Dendritic cell treated with granulocyte-macrophage colony-stimulating factor and Interleukin-4, amounts not matched to agents 40 ng/mL and 50 ng/mL, for 4 days (primary cell): ENCODE results near the gene FAM227B.
"Not testable (repeated sequence)": the region's sequence is repeated elsewhere in the genome, so short reads cannot be mapped to it uniquely, and the experiment has no call there.

Source experiments
- H3K27ac Mint-ChIP-seq: one replicate; pipeline ENCODE4 v1.8.0; 2022; ENCODE audit warnings: mild to moderate bottlenecking, mixed read lengths
- H3K27me3 Mint-ChIP-seq: one replicate; pipeline ENCODE4 v1.8.0; 2022; ENCODE audit warnings: mild to moderate bottlenecking, mixed read lengths
- H3K36me3 Mint-ChIP-seq: one replicate; pipeline ENCODE4 v1.8.0; 2022; ENCODE audit warnings: low read depth, mixed read lengths
- H3K4me1 Mint-ChIP-seq: one replicate; pipeline ENCODE4 v1.8.0; 2022; ENCODE audit warnings: low read depth, mixed read lengths
- H3K4me3 Mint-ChIP-seq: one replicate; pipeline ENCODE4 v1.8.0; 2022; ENCODE audit warnings: mild to moderate bottlenecking, moderate library complexity, mixed read lengths
- H3K9me3 Mint-ChIP-seq: one replicate; pipeline ENCODE4 v1.8.0; 2022; ENCODE audit warnings: mixed read lengths
- intact Hi-C: fragments of 100-400 bp; cut with micrococcal nuclease; formaldehyde crosslinking; loops from one replicate; pipeline ENCODE4 v1.15.0; 2022

The FAM227B gene

GRCh38 chr15:49402515-49403296, 217.9 kb downstream of the FAM227B start:
- H3K4me3 Mint-ChIP-seq, intact Hi-C loops, H3K9me3 Mint-ChIP-seq, H3K4me1 Mint-ChIP-seq, H3K27me3 Mint-ChIP-seq, H3K36me3 Mint-ChIP-seq, H3K27ac Mint-ChIP-seq: not testable (repeated sequence)

GRCh38 chr15:49387471-49387870, 233.1 kb downstream of the FAM227B start:
- Mint-ChIP-seq H3K4me1 (no peaks in the 10 kb centered on the region), H3K9me3 (no peaks in the 10 kb centered on the region), H3K27ac (no peak overlapping the region), H3K27me3 (no peaks in the 10 kb centered on the region), H3K36me3 (no peaks in the 10 kb centered on the region), H3K4me3 (no peak overlapping the region)
- intact Hi-C loops, result no loop called here

- no peaks in the 10 kb centered on the region for H3K9me3 Mint-ChIP-seq
- H3K4me1 Mint-ChIP-seq, result no peaks in the 10 kb centered on the region
- no peak overlapping the region for H3K27ac Mint-ChIP-seq
- H3K4me3 Mint-ChIP-seq, result no peak overlapping the region
- intact Hi-C loops, result no loop called here
- no peaks in the 10 kb centered on the region for H3K36me3 Mint-ChIP-seq
- H3K27me3 Mint-ChIP-seq, result no peaks in the 10 kb centered on the region
These were observed 237.4 kb downstream of the FAM227B start for GRCh38 chr15:49383266-49383665.

- intact Hi-C loops, result no loop called here
These were observed 238.2 kb downstream of the FAM227B start for GRCh38 chr15:49382394-49382793.

GRCh38 chr15:49380912-49381311, 239.7 kb downstream of the FAM227B start:
- intact Hi-C loops, result no loop called here
- H3K9me3 Mint-ChIP-seq, result no peaks in the 10 kb centered on the region
- H3K36me3 Mint-ChIP-seq, result no peaks in the 10 kb centered on the region
- H3K4me1 Mint-ChIP-seq, result no peaks in the 10 kb centered on the region
- no peak overlapping the region for H3K27ac Mint-ChIP-seq
- no peak overlapping the region for H3K4me3 Mint-ChIP-seq
- no peaks in the 10 kb centered on the region for H3K27me3 Mint-ChIP-seq

More at GRCh38 chr15:49382394-49382793, 238.2 kb downstream of the FAM227B start:
- Mint-ChIP-seq H3K4me3 (no peak overlapping the region), H3K4me1 (no peaks in the 10 kb centered on the region), H3K27me3 (no peaks in the 10 kb centered on the region), H3K27ac (no peak overlapping the region), H3K36me3 (no peaks in the 10 kb centered on the region), H3K9me3 (no peaks in the 10 kb centered on the region)

- Mint-ChIP-seq H3K27me3 (no peaks in the 10 kb centered on the region), H3K4me1 (no peaks in the 10 kb centered on the region)
These were observed 240.6 kb downstream of the FAM227B start for GRCh38 chr15:49379996-49380395.

GRCh38 chr15:49372366-49372765, 248.3 kb downstream of the FAM227B start:
- Mint-ChIP-seq H3K27ac (no peak overlapping the region), H3K4me1 (no peaks in the 10 kb centered on the region), H3K9me3 (no peaks in the 10 kb centered on the region), H3K27me3 (no peaks in the 10 kb centered on the region), H3K4me3 (no peak overlapping the region), H3K36me3 (no peaks in the 10 kb centered on the region)
- intact Hi-C loops, result no loop called here

More at GRCh38 chr15:49379996-49380395, 240.6 kb downstream of the FAM227B start:
- intact Hi-C loops, result no loop called here
- Mint-ChIP-seq H3K9me3 (no peaks in the 10 kb centered on the region), H3K4me3 (no peak overlapping the region), H3K27ac (no peak overlapping the region), H3K36me3 (no peaks in the 10 kb centered on the region)

- Mint-ChIP-seq H3K27me3 (no peaks in the 10 kb centered on the region), H3K36me3 (no peaks in the 10 kb centered on the region)
- intact Hi-C loops, result no loop called here
These were observed 249.8 kb downstream of the FAM227B start for GRCh38 chr15:49370782-49371181.

GRCh38 chr15:49366496-49366895, 254.1 kb downstream of the FAM227B start:
- H3K36me3 Mint-ChIP-seq, result no peaks in the 10 kb centered on the region
- peaks cover 6% of the 10 kb centered on the region for H3K4me1 Mint-ChIP-seq
- H3K9me3 Mint-ChIP-seq, result peaks cover 22% of the 10 kb centered on the region
- intact Hi-C loops, result no loop called here
- H3K27me3 Mint-ChIP-seq, result no peaks in the 10 kb centered on the region
- no peak overlapping the region for H3K27ac Mint-ChIP-seq
- H3K4me3 Mint-ChIP-seq, result no peak overlapping the region

More at GRCh38 chr15:49370782-49371181, 249.8 kb downstream of the FAM227B start:
- H3K27ac Mint-ChIP-seq, result no peak overlapping the region
- H3K9me3 Mint-ChIP-seq, result peaks cover 9% of the 10 kb centered on the region
- H3K4me3 Mint-ChIP-seq, result no peak overlapping the region
- H3K4me1 Mint-ChIP-seq, result no peaks in the 10 kb centered on the region

- Mint-ChIP-seq H3K4me3 (no peak overlapping the region), H3K4me1 (peaks cover 6% of the 10 kb centered on the region), H3K36me3 (no peaks in the 10 kb centered on the region), H3K27ac (no peak overlapping the region), H3K27me3 (no peaks in the 10 kb centered on the region), H3K9me3 (peaks cover 26% of the 10 kb centered on the region)
- intact Hi-C loops, result no loop called here
These were observed 259.2 kb downstream of the FAM227B start for GRCh38 chr15:49361370-49361769.

GRCh38 chr15:49354439-49354838, 266.2 kb downstream of the FAM227B start:
- H3K9me3 Mint-ChIP-seq, result peaks cover 20% of the 10 kb centered on the region
- H3K36me3 Mint-ChIP-seq, H3K27me3 Mint-ChIP-seq, H3K27ac Mint-ChIP-seq, H3K4me3 Mint-ChIP-seq, H3K4me1 Mint-ChIP-seq, intact Hi-C loops: not testable (repeated sequence)

- Mint-ChIP-seq H3K9me3 (peaks cover 34% of the 10 kb centered on the region), H3K36me3 (peaks cover 56% of the 10 kb centered on the region), H3K4me3 (no peak overlapping the region), H3K27ac (no peak overlapping the region), H3K27me3 (no peaks in the 10 kb centered on the region), H3K4me1 (no peaks in the 10 kb centered on the region)
- intact Hi-C loops, result no loop called here
These were observed 277.1 kb downstream of the FAM227B start for GRCh38 chr15:49343546-49343945.

- Mint-ChIP-seq H3K27ac (no peak overlapping the region), H3K9me3 (peaks cover 40% of the 10 kb centered on the region), H3K4me3 (no peak overlapping the region), H3K4me1 (no peaks in the 10 kb centered on the region), H3K36me3 (peaks cover 55% of the 10 kb centered on the region), H3K27me3 (no peaks in the 10 kb centered on the region)
- intact Hi-C loops, result no loop called here
These were observed 281.0 kb downstream of the FAM227B start for GRCh38 chr15:49339656-49340055.

- intact Hi-C loops, result no loop called here
- H3K27me3 Mint-ChIP-seq, result no peaks in the 10 kb centered on the region
- H3K36me3 Mint-ChIP-seq, result peaks cover 37% of the 10 kb centered on the region
- H3K4me1 Mint-ChIP-seq, result peaks cover 7% of the 10 kb centered on the region
- no peak overlapping the region for H3K4me3 Mint-ChIP-seq
- H3K27ac Mint-ChIP-seq, result no peak overlapping the region
- H3K9me3 Mint-ChIP-seq, result no peaks in the 10 kb centered on the region
These were observed 288.7 kb downstream of the FAM227B start for GRCh38 chr15:49331951-49332350.

- H3K27me3 Mint-ChIP-seq, result no peaks in the 10 kb centered on the region
- H3K9me3 Mint-ChIP-seq, result no peaks in the 10 kb centered on the region
- no peak overlapping the region for H3K4me3 Mint-ChIP-seq
- H3K4me1 Mint-ChIP-seq, result peaks cover 7% of the 10 kb centered on the region
- no peak overlapping the region for H3K27ac Mint-ChIP-seq
- peaks cover 37% of the 10 kb centered on the region for H3K36me3 Mint-ChIP-seq
- intact Hi-C loops, result no loop called here
These were observed 289.2 kb downstream of the FAM227B start for GRCh38 chr15:49331442-49331841.
